Measurements from ENCODE around the gene MARCHF4. TPM values are rescaled to one million over a fixed set of nuclear protein-coding genes. Genes with fewer than 3 reads are reported as not detected.

Gene MARCHF4
- total and polyA plus RNA-seq, 2 of the 8 experiments (the other 6 are each of a cell fraction or from before 2014, with no cell fraction given) = 1.9 to 2.9 TPM

- TF ChIP-seq, protein P1, sequence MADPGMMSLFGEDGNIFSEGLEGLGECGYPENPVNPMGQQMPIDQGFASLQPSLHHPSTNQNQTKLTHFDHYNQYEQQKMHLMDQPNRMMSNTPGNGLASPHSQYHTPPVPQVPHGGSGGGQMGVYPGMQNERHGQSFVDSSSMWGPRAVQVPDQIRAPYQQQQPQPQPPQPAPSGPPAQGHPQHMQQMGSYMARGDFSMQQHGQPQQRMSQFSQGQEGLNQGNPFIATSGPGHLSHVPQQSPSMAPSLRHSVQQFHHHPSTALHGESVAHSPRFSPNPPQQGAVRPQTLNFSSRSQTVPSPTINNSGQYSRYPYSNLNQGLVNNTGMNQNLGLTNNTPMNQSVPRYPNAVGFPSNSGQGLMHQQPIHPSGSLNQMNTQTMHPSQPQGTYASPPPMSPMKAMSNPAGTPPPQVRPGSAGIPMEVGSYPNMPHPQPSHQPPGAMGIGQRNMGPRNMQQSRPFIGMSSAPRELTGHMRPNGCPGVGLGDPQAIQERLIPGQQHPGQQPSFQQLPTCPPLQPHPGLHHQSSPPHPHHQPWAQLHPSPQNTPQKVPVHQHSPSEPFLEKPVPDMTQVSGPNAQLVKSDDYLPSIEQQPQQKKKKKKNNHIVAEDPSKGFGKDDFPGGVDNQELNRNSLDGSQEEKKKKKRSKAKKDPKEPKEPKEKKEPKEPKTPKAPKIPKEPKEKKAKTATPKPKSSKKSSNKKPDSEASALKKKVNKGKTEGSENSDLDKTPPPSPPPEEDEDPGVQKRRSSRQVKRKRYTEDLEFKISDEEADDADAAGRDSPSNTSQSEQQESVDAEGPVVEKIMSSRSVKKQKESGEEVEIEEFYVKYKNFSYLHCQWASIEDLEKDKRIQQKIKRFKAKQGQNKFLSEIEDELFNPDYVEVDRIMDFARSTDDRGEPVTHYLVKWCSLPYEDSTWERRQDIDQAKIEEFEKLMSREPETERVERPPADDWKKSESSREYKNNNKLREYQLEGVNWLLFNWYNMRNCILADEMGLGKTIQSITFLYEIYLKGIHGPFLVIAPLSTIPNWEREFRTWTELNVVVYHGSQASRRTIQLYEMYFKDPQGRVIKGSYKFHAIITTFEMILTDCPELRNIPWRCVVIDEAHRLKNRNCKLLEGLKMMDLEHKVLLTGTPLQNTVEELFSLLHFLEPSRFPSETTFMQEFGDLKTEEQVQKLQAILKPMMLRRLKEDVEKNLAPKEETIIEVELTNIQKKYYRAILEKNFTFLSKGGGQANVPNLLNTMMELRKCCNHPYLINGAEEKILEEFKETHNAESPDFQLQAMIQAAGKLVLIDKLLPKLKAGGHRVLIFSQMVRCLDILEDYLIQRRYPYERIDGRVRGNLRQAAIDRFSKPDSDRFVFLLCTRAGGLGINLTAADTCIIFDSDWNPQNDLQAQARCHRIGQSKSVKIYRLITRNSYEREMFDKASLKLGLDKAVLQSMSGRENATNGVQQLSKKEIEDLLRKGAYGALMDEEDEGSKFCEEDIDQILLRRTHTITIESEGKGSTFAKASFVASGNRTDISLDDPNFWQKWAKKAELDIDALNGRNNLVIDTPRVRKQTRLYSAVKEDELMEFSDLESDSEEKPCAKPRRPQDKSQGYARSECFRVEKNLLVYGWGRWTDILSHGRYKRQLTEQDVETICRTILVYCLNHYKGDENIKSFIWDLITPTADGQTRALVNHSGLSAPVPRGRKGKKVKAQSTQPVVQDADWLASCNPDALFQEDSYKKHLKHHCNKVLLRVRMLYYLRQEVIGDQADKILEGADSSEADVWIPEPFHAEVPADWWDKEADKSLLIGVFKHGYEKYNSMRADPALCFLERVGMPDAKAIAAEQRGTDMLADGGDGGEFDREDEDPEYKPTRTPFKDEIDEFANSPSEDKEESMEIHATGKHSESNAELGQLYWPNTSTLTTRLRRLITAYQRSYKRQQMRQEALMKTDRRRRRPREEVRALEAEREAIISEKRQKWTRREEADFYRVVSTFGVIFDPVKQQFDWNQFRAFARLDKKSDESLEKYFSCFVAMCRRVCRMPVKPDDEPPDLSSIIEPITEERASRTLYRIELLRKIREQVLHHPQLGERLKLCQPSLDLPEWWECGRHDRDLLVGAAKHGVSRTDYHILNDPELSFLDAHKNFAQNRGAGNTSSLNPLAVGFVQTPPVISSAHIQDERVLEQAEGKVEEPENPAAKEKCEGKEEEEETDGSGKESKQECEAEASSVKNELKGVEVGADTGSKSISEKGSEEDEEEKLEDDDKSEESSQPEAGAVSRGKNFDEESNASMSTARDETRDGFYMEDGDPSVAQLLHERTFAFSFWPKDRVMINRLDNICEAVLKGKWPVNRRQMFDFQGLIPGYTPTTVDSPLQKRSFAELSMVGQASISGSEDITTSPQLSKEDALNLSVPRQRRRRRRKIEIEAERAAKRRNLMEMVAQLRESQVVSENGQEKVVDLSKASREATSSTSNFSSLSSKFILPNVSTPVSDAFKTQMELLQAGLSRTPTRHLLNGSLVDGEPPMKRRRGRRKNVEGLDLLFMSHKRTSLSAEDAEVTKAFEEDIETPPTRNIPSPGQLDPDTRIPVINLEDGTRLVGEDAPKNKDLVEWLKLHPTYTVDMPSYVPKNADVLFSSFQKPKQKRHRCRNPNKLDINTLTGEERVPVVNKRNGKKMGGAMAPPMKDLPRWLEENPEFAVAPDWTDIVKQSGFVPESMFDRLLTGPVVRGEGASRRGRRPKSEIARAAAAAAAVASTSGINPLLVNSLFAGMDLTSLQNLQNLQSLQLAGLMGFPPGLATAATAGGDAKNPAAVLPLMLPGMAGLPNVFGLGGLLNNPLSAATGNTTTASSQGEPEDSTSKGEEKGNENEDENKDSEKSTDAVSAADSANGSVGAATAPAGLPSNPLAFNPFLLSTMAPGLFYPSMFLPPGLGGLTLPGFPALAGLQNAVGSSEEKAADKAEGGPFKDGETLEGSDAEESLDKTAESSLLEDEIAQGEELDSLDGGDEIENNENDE (IDR thresholded peaks at IDR 0.05; ENCODE audit: insufficient replicate concordance, low read length) = no peak
- TF ChIP-seq CEBPB (IDR thresholded peaks at IDR 0.05; ENCODE audit: low read depth, low read length) = no peak
- no peak for TF ChIP-seq HDAC2 (IDR thresholded peaks at IDR 0.05; ENCODE audit: borderline replicate concordance in 1 of 2, low read depth in 2 of 2, low read length in 2 of 2)
- no peak for TF ChIP-seq PHF8 (conservative IDR thresholded peaks at IDR 0.05; ENCODE audit: low read depth, low read length)
- TF ChIP-seq SP1 (IDR thresholded peaks at IDR 0.05; ENCODE audit: low read depth, low read length) = no peak
- no peak for TF ChIP-seq POLR2A (IDR thresholded peaks at IDR 0.05; ENCODE audit: control extremely low read depth in 1 of 2, low read depth in 2 of 2, low read length in 2 of 2)
- no peak for TF ChIP-seq YY1 (IDR thresholded peaks at IDR 0.05; ENCODE audit: low read depth, low read length)
Observed at GRCh38 chr2:216385478-216385877, 13.2 kb upstream of the MARCHF4 start (continued).

Data from H1 (cell line).